HEK293 (cell line): ENCODE results near the gene TTLL11.

ENCODE experiments used
- CTCF ChIA-PET: fragments of 350-600 bp; formaldehyde crosslinking; extraction: SDS; loops from one replicate; lab custom pipeline; 2021; ENCODE audit warnings: antibody characterized with exemption; lab: Yijun Ruan, JAX
- POLR2A ChIA-PET: fragments of 300-600 bp; formaldehyde crosslinking; extraction: SDS; loops from one replicate; lab custom pipeline; 2020; ENCODE audit warnings: antibody characterized with exemption, inconsistent platforms; lab: Yijun Ruan, JAX
- H3K27ac ChIP-seq: fragments of 200-500 bp; sonication (Bioruptor generic); 2 replicates; pipeline ENCODE4 v1.5.1; 2014; ENCODE audit warnings: low read depth, low read length, control low read depth, inconsistent platforms; ENCODE audit errors: extremely low read depth
- H3K36me3 ChIP-seq, 2 experiments: fragments of 200-500 bp in 1 of 2; sonication (Bioruptor generic) in 1 of 2; 1 replicate in 1 of 2; 2 replicates in 1 of 2; pipeline ENCODE4 v1.5.1; 2014 to 2017; ENCODE audit warnings: inconsistent platforms in 2 of 2, low read length in 2 of 2; ENCODE audit not compliant: control insufficient read depth in 2 of 2, insufficient read depth in 1 of 2
- H3K4me1 ChIP-seq: fragments of 200-500 bp; sonication (Bioruptor generic); 2 replicates; pipeline ENCODE4 v1.5.1; 2014; ENCODE audit warnings: mild to moderate bottlenecking, low read length, inconsistent platforms; ENCODE audit not compliant: control insufficient read depth, insufficient read depth
- H3K4me3 ChIP-seq: 2 replicates; pipeline ENCODE4 v1.5.1; 2011; ENCODE audit warnings: low read depth, mild to moderate bottlenecking, control low read depth, low read length, moderate library complexity
- H3K9me3 ChIP-seq: fragments of 200-500 bp; sonication (Bioruptor generic); 2 replicates; pipeline ENCODE4 v1.5.1; 2014; ENCODE audit warnings: low read depth, low read length, inconsistent platforms; ENCODE audit not compliant: control insufficient read depth, insufficient read depth
- ELK4 ChIP-seq: IDR thresholded peaks from 2 replicates; pipeline ENCODE4 v1.6.1; 2011; ENCODE audit warnings: mild to moderate bottlenecking, low read depth, low read length, borderline replicate concordance
- KLF7 ChIP-seq: fragments of 450-650 bp; formaldehyde crosslinking; IDR thresholded peaks from 2 replicates; pipeline ENCODE4 v1.5.1; 2016; ENCODE audit warnings: missing biosample characterization, missing genetic modification characterization, borderline replicate concordance
- KLF8 ChIP-seq: fragments of 450-650 bp; formaldehyde crosslinking; IDR thresholded peaks from 2 replicates; pipeline ENCODE4 v1.5.1; 2016; ENCODE audit warnings: missing biosample characterization, missing genetic modification characterization
- ZBTB21 ChIP-seq: fragments of 450-650 bp; formaldehyde crosslinking; IDR thresholded peaks from 2 replicates; pipeline ENCODE4 v1.5.1; 2017; ENCODE audit warnings: missing biosample characterization, missing genetic modification characterization
- ZBTB44 ChIP-seq: fragments of 450-650 bp; IDR thresholded peaks from 2 replicates; pipeline ENCODE4 v1.5.1; 2018; ENCODE audit warnings: missing biosample characterization, mild to moderate bottlenecking, missing genetic modification characterization
- ZEB2 ChIP-seq: fragments of 450-650 bp; formaldehyde crosslinking; IDR thresholded peaks from 2 replicates; pipeline ENCODE4 v1.5.1; 2016; ENCODE audit warnings: missing biosample characterization, missing genetic modification characterization
- ZFP41 ChIP-seq: fragments of 450-650 bp; formaldehyde crosslinking; IDR thresholded peaks from 2 replicates; pipeline ENCODE4 v1.5.1; 2016; ENCODE audit warnings: missing biosample characterization, missing genetic modification characterization, borderline replicate concordance
- ZNF169 ChIP-seq: fragments of 450-650 bp; formaldehyde crosslinking; IDR thresholded peaks from 2 replicates; pipeline ENCODE4 v1.5.1; 2016; ENCODE audit warnings: missing biosample characterization, missing genetic modification characterization
- ZNF239 ChIP-seq: fragments of 450-650 bp; formaldehyde crosslinking; IDR thresholded peaks from 2 replicates; pipeline ENCODE4 v1.5.1; 2016; ENCODE audit warnings: missing biosample characterization, missing genetic modification characterization
- ZNF280D ChIP-seq: fragments of 450-650 bp; formaldehyde crosslinking; IDR thresholded peaks from 2 replicates; pipeline ENCODE4 v1.5.1; 2016; ENCODE audit warnings: missing biosample characterization, missing genetic modification characterization
- ZNF324 ChIP-seq: fragments of 450-650 bp; formaldehyde crosslinking; IDR thresholded peaks from 2 replicates; pipeline ENCODE4 v1.5.1; 2016; ENCODE audit warnings: missing biosample characterization, missing genetic modification characterization
- ZNF391 ChIP-seq: fragments of 450-650 bp; formaldehyde crosslinking; IDR thresholded peaks from 2 replicates; pipeline ENCODE4 v1.5.1; 2016; ENCODE audit warnings: low read depth, missing biosample characterization, missing genetic modification characterization, borderline replicate concordance
- ZNF404 ChIP-seq: fragments of 450-650 bp; formaldehyde crosslinking; IDR thresholded peaks from 2 replicates; pipeline ENCODE4 v1.5.1; 2017; ENCODE audit warnings: missing biosample characterization, missing genetic modification characterization
- ZNF426 ChIP-seq: fragments of 450-650 bp; formaldehyde crosslinking; IDR thresholded peaks from 2 replicates; pipeline ENCODE4 v1.5.1; 2017; ENCODE audit warnings: missing biosample characterization, missing genetic modification characterization, mild to moderate bottlenecking, inconsistent platforms, moderate library complexity
- ZNF560 ChIP-seq: fragments of 450-650 bp; formaldehyde crosslinking; IDR thresholded peaks from 2 replicates; pipeline ENCODE4 v1.5.1; 2017; ENCODE audit warnings: missing biosample characterization, missing genetic modification characterization, borderline replicate concordance
- ZNF626 ChIP-seq: fragments of 450-650 bp; sonication (Bioruptor Pico); formaldehyde crosslinking; IDR thresholded peaks from 2 replicates; pipeline ENCODE4 v1.5.1; 2018; ENCODE audit warnings: missing biosample characterization, missing genetic modification characterization, inconsistent platforms
- ZNF639 ChIP-seq: fragments of 450-650 bp; formaldehyde crosslinking; IDR thresholded peaks from 2 replicates; pipeline ENCODE4 v1.5.1; 2016; ENCODE audit warnings: missing biosample characterization, missing genetic modification characterization
- ZNF645 ChIP-seq: fragments of 450-650 bp; formaldehyde crosslinking; IDR thresholded peaks from 2 replicates; pipeline ENCODE4; 2016; ENCODE audit warnings: missing biosample characterization, missing genetic modification characterization
- ZNF664 ChIP-seq: fragments of 450-650 bp; formaldehyde crosslinking; IDR thresholded peaks from 2 replicates; pipeline ENCODE4 v1.5.1; 2016; ENCODE audit warnings: missing biosample characterization, missing genetic modification characterization
- ZNF677 ChIP-seq: fragments of 450-650 bp; IDR thresholded peaks from 2 replicates; pipeline ENCODE4 v1.5.0; 2018; ENCODE audit warnings: missing biosample characterization, mild to moderate bottlenecking, missing genetic modification characterization, moderate library complexity
- ZNF692 ChIP-seq: fragments of 450-650 bp; formaldehyde crosslinking; IDR thresholded peaks from 2 replicates; pipeline ENCODE4 v1.5.1; 2016; ENCODE audit warnings: missing biosample characterization, missing genetic modification characterization
- ZSCAN18 ChIP-seq: fragments of 450-650 bp; formaldehyde crosslinking; IDR thresholded peaks from 2 replicates; pipeline ENCODE4 v1.5.1; 2016; ENCODE audit warnings: missing biosample characterization, missing genetic modification characterization
- ZSCAN30 ChIP-seq: fragments of 450-650 bp; IDR thresholded peaks from 2 replicates; pipeline ENCODE4 v1.5.1; 2018; ENCODE audit warnings: missing biosample characterization, mild to moderate bottlenecking, missing genetic modification characterization, moderate library complexity
- ZSCAN4 ChIP-seq: fragments of 450-650 bp; formaldehyde crosslinking; IDR thresholded peaks from 2 replicates; pipeline ENCODE4 v1.5.1; 2017; ENCODE audit warnings: missing biosample characterization, missing genetic modification characterization

The TTLL11 gene

GRCh38 chr9:121860213-121860612 is 232.9 kb downstream of the TTLL11 start:
- Histone ChIP-seq H3K4me3 (no peak overlapping the region), H3K27ac (no peak overlapping the region), H3K36me3 (no peaks in the 10 kb centered on the region), H3K9me3 (no peaks in the 10 kb centered on the region), H3K4me1 (no peaks in the 10 kb centered on the region)
- CTCF ChIA-PET, result interaction anchor here (0.6 to 1.7 kb wide), 6 partner anchors 23 to 239 kb away, joined by 3 to 6 read pairs (median 3); no protein-coding TSS in a partner anchor
- no peak for TF ChIP-seq ZNF391 (tag by site-specific recombination)
- TF ChIP-seq ZNF404, result no peak
- no peak for TF ChIP-seq ZNF639
- TF ChIP-seq ZFP41 (tag by site-specific recombination), result no peak
- TF ChIP-seq ZNF169 (tag by site-specific recombination), result no peak
- no peak for TF ChIP-seq ZNF280D (tag by site-specific recombination)
- TF ChIP-seq ZSCAN30 (tag by site-specific recombination), result no peak
- TF ChIP-seq ZNF645 (tag by site-specific recombination), result no peak
- TF ChIP-seq ZSCAN4, result no peak
- TF ChIP-seq ZNF324, result no peak
- no peak for TF ChIP-seq ZNF677 (tag by site-specific recombination)
- TF ChIP-seq ZNF560 (tag by site-specific recombination), result no peak
- TF ChIP-seq ZNF692, result no peak
- no peak for TF ChIP-seq ZNF664 (tag by site-specific recombination)
- no peak for TF ChIP-seq ZNF626
- TF ChIP-seq KLF8 (tag by site-specific recombination), result no peak
- no peak for TF ChIP-seq KLF7 (tag by site-specific recombination)
- TF ChIP-seq, all 188 proteins: peak for 0
- POLR2A ChIA-PET, result no interaction called here

GRCh38 chr9:121859646-121860045 is 233.5 kb downstream of the TTLL11 start:
- ChIA-PET CTCF (interaction anchor here (0.6 to 1.0 kb wide), 4 partner anchors 41 to 238 kb away, joined by 3 to 4 read pairs (median 3); no protein-coding TSS in a partner anchor), POLR2A (no interaction called here)
- Histone ChIP-seq H3K9me3 (no peaks in the 10 kb centered on the region), H3K4me3 (no peak overlapping the region), H3K4me1 (no peaks in the 10 kb centered on the region), H3K36me3 (no peaks in the 10 kb centered on the region), H3K27ac (no peak overlapping the region)
- TF ChIP-seq ZEB2 (tag by site-specific recombination), result no peak
- TF ChIP-seq ZBTB21, result no peak
- no peak for TF ChIP-seq ELK4
- TF ChIP-seq ZNF239 (tag by site-specific recombination), result no peak
- no peak for TF ChIP-seq ZSCAN18 (tag by site-specific recombination)
- TF ChIP-seq ZBTB44 (tag by site-specific recombination), result no peak
- no peak for TF ChIP-seq ZNF426 (tag by site-specific recombination)
